Stimulated activated naive CD4-positive, alpha-beta T cell treated with Interleukin-2 at 50 U/mL for 16 hours (primary cell): ENCODE results near the gene PDLIM4.
A peak's percentile ranks its signal among the peaks of the same experiment; 100 is the strongest.

ENCODE experiments used
- DNase-seq: peaks from one replicate; lab custom pipeline; 2025; lab: John Stamatoyannopoulos, UW

PDLIM4 gene

DNA sequence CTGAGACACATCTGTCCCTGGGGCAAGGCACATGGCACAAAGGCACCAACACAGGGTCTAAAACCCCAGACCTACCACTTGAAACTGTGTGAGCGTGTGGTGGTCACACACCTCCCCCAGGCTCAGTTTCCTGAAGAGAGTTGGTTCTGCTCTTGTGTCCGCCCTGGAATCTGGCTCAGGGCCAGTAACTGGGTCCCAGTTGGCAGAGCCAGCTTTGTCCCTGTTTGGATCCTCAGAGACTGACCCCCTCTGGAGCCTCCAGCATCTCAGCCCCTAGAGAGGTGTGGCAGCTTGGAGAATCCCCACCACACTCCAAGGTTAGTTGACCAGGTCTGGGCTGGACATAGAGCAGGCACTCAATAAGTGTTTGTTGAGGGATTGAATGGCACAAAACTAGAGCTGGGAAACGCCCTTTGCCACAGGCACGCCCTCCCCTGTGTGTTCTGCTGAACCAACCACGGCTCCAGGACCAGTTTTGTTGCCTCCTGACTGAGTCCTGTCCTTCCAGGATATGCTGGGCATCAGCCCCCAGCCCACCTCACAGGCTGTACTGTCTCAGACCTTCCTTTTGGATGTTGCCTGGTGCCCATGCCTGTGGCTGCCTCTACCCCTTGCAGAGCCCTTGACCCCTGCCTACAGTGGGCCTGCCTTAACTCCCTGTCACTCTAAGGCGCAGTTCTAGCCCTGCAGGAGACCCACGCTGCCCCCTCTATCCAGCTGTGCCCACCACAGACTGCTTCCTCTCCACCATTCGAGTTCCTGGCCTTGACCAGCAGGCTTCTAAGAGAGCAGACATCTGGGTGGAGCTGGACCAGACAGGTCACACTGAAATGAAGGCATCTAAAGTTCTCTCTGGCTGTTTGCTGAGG lies 3.8 kb upstream of the PDLIM4 start:
- no peak for DNase-seq

DNA sequence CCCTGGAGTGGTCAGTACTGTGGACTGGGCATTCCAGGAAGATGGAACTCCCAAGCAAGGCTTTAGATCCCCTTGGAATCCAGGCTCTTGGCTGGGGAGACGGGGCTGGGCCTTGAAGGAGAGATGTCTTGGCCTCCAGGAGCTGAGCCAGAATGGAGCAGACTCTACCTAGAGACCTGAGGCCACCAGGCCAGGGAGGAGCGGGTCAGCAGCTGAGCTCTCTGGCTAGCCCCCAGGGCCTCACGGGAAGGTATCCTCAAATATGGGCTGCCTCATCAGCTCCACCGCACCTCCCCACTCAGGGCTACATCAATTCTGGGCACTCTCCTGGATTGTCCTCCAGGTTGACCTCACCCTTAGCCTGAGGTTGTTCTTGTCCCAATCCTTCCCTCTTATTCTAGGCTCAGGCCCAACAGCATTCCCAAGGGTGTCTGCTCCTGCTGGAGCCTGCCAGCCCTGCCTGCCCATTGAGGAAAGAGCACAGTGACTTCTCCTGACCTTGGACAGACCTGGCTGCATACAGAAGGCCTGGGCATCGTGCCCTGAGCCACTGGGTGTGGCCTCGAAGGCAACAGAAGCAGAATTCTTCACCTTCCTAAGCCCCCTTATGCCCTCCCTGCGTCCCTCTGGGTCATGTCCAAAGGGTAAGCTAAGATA lies 3.0 kb upstream of the PDLIM4 start:
- no peak for DNase-seq

DNA sequence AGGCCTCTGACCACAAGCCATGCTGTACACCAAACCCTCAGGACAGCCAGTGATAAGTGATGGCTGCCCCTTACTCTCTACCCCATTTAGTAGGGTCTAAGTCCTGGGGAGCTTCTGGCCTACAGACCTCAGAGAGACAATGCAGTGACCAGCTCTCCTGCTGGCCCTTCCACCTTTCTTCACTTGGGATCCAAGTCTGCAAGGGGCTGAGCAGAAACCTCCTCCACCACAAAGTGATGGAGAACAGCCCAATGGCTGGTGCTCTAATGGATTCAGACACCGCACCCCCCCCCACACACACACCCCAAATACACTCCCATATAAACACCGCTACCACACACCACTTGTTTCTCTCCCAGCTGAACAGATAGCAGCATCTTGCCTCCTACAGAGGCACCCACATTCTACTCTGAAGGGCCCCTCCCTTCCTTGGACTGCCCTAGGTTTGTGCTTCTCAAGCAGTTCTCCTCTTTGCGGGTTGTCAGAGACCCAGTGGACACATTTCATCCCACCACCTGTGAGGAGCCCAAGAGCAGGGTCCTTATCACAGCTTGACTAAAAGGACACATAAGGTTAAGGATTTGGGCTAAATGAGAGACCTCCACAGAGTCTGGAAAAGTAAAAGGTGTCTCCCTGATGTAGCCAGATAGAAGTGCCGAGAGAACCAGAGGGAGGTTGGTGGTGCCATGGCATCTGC lies 1.3 kb upstream of the PDLIM4 start:
- DNase-seq: no peak

DNA sequence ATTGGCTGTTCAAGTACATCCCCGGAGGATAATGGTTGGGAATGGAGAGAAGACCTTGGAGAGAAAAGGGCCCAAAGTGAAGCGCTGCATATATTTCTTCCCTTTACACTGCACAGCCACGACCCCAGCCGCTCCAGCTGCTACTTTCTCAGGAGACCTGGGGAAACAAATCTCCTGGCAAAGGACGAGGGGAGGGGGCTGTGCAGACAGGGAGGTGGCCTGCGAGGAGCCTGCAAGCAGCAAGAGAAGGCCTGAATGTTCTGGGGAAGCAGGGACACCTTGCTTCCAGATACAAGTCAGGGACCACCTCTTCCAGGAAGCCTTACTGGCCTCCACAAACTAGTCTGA lies 739 bp upstream of the PDLIM4 start:
- DNase-seq: no peak

DNA sequence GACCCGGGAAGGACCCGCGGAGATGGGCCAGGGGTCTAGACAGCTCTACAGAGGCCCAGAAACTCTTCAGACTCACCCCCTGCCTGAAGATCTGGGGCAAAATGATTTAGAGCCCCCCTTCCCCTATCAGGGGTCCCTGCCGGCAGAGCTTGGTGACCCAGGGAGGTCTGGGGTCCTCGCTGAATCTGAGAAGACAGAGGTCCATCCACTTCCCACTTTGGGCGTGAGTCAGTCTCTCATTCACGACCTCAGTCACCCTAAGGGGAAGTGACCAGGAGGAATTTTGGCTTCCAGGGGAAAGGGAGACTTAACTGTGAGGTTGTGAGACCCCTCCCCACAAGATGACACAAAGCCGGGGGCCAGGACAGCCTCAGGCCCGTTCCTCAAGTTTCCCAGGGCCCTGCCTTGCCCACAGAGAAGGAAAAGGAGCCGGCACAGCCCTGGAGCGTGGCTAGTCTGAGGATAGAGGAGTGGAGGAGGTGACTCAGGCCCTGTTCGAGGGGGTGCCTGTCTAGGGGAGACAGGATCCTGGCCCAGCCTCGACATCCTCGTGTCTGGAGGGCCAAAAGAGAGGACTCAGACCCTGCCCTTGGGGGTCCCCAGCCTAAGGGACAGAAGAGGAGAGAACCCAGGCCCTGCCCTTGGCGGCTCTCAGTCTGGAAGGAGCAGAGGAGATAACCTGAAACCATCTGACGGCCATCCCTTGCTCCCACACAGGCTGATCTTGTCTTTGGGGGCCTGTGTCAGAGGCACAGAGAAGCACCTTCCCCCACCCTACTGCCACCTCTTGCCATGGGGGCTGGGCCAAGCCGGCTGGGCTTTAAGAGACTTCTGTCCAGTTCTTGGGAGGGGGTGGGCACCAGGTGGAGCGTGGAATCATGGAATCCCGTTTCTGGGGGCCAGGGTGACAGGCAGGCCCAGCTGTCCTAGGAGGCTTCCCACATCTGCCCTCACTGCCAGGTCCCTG lies 889 bp downstream of the PDLIM4 start:
- no peak for DNase-seq

DNA sequence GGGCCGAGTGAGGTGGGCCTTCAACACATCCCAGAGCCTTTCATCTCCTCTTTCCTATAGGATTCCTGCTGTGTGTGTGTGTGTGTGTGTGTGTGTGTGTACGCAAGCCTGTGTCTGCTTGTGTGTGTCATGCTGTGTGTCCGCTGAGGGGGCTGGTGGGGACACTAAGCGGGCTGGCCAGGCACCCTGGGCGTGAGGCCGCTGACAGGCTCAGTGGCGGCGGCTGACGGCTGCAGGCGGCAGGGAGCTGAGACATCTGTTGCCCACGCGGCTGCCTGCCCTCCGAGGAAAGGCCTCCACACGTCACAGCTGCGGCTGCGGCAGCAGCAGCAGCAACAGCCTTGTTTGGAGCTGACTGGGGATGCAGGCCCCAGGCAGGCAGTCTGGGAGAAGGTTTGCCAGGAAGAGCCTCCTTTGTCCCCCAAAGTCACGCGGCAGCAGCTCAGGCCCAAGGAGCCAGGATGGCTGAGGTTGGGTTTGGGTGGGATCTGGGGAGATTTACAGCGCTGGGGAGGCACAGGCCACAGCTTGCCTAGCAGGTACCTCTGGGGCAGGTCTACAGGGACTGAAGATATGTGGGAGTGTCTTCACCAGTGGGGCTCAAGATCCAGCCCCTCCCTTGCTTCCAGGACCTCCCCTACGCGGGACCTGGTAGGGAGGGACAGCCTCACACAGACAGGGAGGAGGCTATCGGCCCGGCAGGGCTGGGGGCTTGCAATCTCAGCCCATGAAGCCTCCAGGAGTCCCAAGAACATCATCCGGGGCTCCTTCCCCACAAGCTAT lies 1.8 kb downstream of the PDLIM4 start:
- DNase-seq: no peak

DNA sequence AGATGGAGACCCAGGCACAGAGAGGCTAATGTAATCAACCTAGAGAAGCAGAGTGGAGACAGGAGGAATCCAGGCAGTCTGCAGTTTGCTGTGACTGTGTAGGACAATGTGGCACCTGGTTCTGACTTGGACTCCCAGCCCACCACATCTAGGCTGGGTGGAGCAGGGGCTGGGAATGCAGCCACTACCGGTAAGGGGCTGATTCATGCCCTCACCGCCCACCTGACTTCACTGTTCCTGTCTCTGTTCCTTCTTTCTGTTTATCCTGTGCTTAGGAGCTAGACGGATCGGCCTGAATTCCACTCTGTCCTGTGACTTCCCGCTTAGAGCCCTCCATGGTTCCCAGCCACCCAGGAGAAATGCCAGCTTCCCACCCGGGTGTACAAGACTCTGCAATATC lies 2.6 kb downstream of the PDLIM4 start:
- DNase-seq: no peak

DNA sequence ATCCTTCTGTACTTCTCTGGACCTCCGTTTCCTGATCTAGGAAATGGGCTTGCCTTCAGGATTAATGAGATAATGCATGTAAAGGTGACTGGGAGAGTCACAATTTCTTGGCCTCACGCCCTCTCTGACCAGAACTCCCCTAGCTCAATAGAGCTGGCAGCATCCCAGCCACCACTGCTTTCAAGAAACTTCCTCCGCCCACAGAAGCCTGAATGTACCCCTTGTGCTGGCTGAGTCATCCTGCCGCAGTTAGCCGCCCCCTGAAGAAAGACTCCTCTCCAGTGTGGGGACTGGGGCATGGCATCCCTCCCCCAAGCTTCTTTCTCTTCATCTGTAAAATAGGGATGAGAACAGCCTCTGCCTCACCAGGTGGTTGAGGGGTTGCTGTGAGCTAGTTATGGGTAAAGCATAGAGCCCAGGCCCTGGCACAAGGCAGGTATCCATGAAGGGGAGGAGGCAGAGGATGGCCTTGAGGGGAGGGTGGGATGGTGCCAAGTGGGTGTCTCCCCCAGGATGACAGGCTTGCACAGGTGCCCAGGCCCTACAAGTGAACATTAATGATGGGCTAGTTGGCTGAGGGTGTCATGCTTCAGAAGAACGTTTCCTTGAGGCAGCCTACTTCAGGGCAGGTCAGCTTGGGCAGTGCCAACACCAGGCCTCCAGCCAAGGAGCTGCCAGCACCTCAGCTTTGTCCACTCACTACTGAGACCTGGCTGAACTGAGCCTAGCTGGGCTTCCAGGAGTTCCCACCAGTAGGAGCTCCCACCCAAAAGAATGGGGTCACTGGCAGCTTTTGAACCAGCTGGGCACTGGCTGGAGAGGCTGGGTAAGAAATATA lies 3.4 kb downstream of the PDLIM4 start:
- peak; percentile 25 for DNase-seq

DNA sequence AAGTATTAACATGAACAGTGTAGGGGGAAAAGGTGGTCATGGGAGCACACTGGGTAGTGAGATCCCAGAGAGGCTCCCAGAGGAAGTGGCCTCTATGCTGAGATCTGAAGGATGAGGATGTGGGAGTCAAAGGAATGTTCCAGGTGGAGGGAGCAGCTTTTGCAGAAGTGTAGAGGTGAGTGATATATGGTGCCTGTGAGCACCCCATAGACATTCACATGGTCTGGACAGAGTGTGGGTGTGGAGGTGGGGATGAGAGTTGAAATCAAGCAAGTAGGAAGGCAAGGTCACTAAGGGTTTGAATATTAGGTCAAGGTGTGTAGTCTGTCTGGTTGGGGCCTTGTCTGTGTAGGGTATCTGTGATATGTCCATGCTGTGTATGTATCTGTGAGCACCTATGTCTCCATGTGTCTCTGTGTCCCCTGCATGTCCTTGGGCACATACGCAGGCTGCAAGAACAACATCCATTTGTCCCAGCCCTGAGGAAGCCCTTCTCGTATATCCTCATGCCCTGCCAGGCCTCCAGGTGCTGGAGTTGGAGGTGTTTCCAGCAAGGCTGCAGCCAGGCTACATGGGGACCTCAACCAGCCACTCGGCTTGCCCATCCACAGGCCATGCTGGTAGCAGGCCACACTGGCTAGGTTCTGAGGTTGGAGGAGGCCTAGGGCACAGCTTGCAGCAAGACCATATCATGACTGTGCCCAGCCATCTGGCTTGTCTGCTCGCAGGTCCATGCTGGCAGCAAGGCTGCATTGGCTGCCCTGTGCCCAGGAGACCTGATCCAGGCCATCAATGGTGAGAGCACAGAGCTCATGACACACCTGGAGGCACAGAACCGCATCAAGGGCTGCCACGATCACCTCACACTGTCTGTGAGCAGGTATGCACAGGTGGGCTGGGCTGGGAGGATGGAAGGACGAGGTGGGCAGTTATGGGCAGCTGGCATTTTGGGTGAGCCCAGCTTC lies 4.7 kb downstream of the PDLIM4 start:
- no peak for DNase-seq

DNA sequence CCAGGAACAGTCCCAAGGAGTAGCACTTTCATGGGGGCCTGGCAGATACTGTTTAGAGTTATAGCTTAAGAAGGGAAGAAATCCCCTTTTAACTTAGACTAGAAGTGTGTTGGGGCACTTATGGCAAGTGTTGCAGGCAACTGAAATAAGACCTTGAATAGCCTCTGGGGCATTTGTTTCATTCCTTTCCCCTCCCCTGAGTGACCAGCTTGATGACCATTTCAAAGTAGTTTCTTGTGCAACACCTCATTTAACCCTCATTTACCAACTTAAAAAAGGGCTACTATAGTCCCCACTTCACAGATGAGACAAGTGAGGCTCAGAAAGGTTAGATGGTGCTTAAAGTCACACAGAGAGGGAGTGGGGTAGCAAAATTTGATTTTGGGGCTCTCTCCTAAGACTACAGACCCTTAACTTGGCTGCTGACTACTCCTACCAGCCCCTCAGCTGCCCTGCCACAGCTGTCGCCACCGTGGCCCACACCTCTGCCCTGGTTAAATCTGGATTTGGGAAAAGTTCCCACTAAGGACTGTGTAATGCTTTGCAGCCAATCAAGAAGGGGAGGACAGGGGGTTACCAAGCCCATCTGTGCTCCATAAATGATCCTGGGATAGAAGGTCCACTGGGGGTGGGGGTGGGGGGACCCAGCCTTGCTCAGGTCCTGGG lies 5.5 kb downstream of the PDLIM4 start:
- DNase-seq: no peak

DNA sequence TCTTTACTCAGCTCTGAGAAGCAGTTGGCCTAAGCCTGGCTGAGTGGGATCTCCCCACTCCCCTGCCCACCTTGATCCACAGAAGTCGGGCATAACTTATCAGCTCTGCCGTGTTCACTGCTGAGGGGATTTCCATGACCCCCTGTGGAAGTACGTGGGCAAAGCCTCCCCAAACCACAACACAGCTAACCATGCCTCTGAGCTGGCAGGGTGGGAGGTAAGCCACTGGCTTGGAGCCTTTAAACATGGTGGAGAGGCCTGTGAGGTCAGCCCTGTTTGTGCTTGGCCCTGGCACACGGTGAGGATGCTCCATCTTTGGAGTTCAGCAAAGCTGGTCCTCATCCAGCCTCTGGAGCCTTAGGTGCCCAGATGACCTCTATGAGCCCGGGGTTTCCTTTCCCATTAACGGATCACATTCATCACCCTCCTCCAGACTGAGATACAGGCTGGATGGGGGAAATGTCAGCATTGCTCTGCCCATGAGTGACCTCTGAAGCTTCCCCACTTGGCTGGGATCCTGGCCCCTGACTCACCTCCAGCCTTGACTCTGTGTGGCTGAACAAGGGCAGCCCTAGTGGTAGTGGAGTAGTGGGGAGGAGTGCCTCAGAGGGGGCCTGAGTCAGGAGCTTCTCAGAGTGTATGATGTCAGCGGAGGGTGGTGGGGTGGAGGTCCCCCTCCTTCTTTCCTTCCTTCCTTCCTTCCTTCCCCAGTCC lies 6.2 kb downstream of the PDLIM4 start:
- DNase-seq: peak; percentile 11

DNA sequence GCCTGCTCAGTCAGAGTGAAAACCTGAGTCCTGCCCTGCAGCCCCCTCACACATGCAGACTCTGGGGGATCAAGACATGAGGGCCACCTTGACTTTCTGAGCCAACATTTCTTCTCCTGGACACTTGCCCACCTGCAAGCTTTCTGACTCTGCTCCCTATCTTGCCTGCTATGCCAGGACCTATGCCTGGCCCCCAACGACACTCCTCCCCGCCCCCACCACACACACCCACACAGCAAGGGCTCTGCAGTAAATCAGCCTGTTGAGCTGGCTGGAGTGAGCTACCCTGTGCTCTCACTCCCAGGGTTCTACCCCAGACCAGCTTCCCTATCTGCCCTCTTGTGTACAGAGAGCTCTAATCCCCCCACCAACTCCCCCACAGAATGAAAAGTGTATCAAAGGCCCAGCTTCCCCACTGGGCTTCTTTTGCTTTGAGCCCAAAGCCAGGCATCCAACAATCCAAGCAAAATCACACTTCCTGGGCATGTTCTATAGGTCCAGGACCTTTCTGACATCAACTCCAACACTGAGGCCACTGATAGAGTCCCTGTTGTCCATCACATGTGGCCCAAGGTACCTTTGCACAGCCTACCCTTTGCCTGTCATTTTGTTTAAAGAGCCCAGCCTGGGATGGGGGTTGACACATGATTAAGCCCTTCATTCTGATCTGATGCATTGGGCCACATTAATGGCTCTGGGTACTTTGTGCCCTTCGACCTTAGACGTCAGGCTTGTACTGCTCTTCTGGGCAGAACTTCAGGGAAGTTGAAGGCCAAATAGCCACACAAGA lies 7.2 kb downstream of the PDLIM4 start:
- DNase-seq: no peak

DNA sequence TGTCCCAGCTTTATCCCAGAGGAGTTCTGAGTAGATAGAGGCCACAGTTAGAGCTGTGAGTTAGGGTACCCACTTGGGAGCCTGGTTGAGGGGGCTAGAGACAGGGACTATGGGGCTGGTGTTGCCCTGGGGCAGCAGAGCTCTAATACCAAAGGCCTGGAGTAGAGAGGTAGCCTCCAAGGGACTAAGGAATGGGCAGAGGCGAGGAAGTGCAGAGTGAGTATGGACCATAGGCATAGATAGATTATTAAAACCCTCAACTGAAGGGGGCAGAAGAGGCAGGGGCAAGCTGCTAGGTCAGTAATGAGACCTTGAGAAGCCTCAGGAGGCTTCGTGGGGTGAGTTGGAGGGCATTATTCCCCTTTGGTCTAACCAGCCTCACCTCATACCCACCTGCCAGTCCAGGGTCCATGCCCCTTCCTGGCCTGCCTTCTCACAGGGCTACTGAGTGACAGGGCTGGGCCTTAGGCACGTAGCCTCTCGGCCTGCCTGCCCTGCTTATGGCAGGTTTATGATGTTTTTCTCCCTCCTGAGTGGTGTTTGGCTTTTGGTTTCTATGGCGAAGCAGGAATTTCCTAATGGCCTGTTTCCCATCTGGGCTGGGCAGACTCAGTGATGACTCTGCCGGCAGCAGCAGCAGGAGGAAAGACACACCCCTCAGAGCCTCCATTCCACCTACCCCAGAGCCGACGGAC lies 8.0 kb downstream of the PDLIM4 start:
- no peak for DNase-seq

DNA sequence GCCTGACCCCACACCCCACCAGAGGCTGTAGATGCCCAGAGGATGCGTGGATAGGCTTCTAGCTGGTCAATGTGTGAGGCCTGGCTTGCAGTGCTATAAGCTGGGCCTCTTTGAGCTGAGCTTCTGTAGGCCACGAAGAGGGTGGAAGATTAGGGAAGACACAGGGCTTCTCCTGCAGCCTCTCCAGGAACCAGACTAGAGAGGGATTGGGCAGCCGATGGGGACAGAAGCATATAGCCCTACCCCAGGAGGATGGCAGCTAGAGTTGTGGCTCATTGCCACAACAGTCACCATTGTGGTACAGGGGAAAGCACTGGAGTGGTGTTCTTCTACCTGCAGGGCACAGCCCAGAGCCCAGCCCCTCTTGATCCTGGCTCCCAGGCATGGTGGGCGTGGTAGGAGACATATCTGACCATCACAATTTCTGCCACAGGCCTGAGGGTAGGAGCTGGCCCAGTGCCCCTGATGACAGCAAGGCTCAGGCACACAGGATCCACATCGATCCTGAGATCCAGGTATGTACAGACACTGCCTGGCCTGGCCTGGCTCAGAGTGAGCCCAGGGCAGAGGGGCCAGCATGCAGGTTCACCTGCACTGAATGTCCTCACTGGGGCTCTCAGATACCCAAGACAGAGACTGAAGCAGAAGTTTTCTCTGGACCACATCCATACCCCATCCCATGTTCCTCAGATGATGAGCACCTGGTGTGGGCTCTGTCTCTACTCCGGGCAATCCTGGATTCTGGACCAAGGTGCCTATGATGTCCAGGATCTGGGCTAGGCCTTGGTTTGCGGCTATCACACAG lies 8.7 kb downstream of the PDLIM4 start:
- DNase-seq: no peak

DNA sequence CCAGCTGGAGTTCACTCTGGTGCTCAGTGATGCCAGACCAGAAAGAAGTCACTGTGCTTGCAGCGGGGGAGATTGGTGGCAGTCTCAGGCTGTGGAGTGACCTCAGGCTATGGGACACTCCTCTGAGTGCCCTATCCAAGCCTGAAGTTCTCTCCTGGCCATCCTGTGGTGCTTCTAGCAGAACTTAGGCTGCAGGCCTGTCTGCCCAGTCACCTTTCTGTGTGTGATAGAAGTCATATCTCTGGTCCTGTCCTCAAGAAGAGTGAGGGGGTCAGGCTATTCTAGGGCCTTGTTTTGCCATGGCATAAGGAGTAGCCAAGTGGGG lies 9.3 kb downstream of the PDLIM4 start:
- DNase-seq: no peak
